Stimulated activated CD4-positive, alpha-beta T cell treated with anti-CD3 and anti-CD28 coated beads, Interleukin-15, amount 100 ng/mL, for 48 hours (primary cell): Measurements from ENCODE around the gene ERGIC1.
A peak's percentile ranks its signal among the peaks of the same experiment; 100 is the strongest.

Experiments used
- DNase-seq, 2 donors: peaks; one replicate each; pipeline ENCODE4 v3.0.0-alpha.2; 2020; ENCODE audit warnings: low read depth in 2 of 2

ERGIC1 gene

GRCh38 chr5:172921906-172922305 is 87.9 kb downstream of the ERGIC1 start:
- no peak for DNase-seq

- no peak for DNase-seq
Measured at GRCh38 chr5:172923539-172923938, 89.5 kb downstream of the ERGIC1 start.

- DNase-seq, result no peak
Measured at GRCh38 chr5:172925336-172925948, 91.4 kb downstream of the ERGIC1 start.

GRCh38 chr5:172926008-172926523 is 92.0 kb downstream of the ERGIC1 start:
- DNase-seq, result no peak

GRCh38 chr5:172926796-172927195 is 92.7 kb downstream of the ERGIC1 start:
- DNase-seq, result no peak

- no peak for DNase-seq
Measured at GRCh38 chr5:172929371-172929838, 95.4 kb downstream of the ERGIC1 start.

- no peak for DNase-seq
Measured at GRCh38 chr5:172931001-172931536, 97.0 kb downstream of the ERGIC1 start.

GRCh38 chr5:172932313-172933017 is 98.4 kb downstream of the ERGIC1 start:
- DNase-seq, result peak; percentile 61 to 66

GRCh38 chr5:172933238-172933637 is 99.2 kb downstream of the ERGIC1 start:
- DNase-seq, result no peak

GRCh38 chr5:172935096-172935495 is 101.0 kb downstream of the ERGIC1 start:
- no peak for DNase-seq

- no peak for DNase-seq
Measured at GRCh38 chr5:172936401-172936800, 102.3 kb downstream of the ERGIC1 start.

- DNase-seq, result no peak
Measured at GRCh38 chr5:172939071-172939470, 105.0 kb downstream of the ERGIC1 start.

GRCh38 chr5:172939611-172940267 is 105.7 kb downstream of the ERGIC1 start:
- DNase-seq, result no peak

GRCh38 chr5:172940268-172941066 is 106.4 kb downstream of the ERGIC1 start:
- DNase-seq, result no peak

GRCh38 chr5:172941067-172941516 is 107.0 kb downstream of the ERGIC1 start:
- no peak for DNase-seq

GRCh38 chr5:172942556-172942955 is 108.5 kb downstream of the ERGIC1 start:
- no peak for DNase-seq

GRCh38 chr5:172943283-172943841 is 109.3 kb downstream of the ERGIC1 start:
- DNase-seq, result no peak

- DNase-seq, result no peak
Measured at GRCh38 chr5:172943906-172944305, 109.9 kb downstream of the ERGIC1 start.

- DNase-seq, result no peak
Measured at GRCh38 chr5:172944741-172945140, 110.7 kb downstream of the ERGIC1 start.

- no peak for DNase-seq
Measured at GRCh38 chr5:172945151-172945550, 111.1 kb downstream of the ERGIC1 start.

- DNase-seq, result no peak
Measured at GRCh38 chr5:172946146-172946545, 112.1 kb downstream of the ERGIC1 start.
